Vagina (tissue), 2 donors: ENCODE data around the gene PRDM7.

ENCODE experiments used
- POLR2A ChIP-seq, 2 donors: fragments of 450-650 bp; IDR thresholded peaks; one replicate each; pipeline ENCODE4 v1.6.1; 2017; ENCODE audit warnings: antibody characterized with exemption in 2 of 2, mild to moderate bottlenecking in 2 of 2, moderate library complexity in 2 of 2
- TF ChIP-seq, protein P1 (sequence below), 3 experiments: fragments of 450-650 bp in 2 of 3; fragments of 200-600 bp in 1 of 3; sonication (generic) in 1 of 3; IDR thresholded peaks; one replicate each; pipeline ENCODE4 v1.5.1; 2017 to 2019; ENCODE audit warnings: antibody characterized with exemption in 3 of 3, mild to moderate bottlenecking in 2 of 3, moderate library complexity in 2 of 3

DNA sequence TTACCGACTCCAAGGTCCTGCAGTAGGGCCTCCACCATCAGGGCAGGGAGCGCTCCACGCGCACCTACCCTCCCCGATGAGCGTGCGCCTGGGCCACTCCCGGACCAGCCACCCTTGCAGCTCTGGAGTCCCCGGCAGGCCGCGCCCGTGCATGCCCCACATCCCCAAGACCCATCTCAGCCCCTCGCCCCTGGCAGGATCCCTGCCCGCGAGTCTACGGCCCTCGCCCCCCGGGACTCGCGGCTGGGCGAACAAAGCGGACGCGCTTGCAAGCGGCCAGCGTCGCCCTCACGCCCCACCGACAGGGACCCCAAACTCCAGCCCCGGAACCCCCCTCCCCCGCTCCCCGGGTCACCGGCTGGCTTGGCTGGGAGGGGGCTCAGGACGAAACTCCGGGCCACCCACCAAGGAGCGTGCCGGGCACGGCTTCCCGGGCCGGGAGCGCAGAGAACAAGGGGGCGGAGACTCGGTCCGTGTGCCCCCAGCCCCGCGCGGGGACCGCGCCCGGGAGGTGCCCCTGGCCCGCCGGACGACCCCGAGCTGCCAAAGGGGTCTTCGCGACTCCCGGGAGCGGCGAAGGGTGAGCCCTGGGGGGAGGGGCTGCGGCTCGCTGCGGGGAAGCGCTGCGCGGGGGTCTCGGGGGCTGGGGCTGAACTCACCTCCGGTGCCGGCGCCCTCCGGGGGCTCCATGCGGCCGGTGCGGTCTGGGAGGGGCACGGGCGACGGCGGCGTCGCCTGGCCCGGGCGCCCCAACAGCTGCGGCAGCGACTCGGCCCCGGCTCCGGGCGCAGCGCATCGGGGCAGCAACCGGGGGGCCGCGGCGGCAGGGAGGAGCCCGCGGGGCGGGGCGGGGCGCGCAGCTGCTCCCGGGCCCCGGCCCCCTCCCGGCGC, 58.2 kb downstream of the PRDM7 start, which contains the start of gene DBNDD1:
- TF ChIP-seq, protein P1, sequence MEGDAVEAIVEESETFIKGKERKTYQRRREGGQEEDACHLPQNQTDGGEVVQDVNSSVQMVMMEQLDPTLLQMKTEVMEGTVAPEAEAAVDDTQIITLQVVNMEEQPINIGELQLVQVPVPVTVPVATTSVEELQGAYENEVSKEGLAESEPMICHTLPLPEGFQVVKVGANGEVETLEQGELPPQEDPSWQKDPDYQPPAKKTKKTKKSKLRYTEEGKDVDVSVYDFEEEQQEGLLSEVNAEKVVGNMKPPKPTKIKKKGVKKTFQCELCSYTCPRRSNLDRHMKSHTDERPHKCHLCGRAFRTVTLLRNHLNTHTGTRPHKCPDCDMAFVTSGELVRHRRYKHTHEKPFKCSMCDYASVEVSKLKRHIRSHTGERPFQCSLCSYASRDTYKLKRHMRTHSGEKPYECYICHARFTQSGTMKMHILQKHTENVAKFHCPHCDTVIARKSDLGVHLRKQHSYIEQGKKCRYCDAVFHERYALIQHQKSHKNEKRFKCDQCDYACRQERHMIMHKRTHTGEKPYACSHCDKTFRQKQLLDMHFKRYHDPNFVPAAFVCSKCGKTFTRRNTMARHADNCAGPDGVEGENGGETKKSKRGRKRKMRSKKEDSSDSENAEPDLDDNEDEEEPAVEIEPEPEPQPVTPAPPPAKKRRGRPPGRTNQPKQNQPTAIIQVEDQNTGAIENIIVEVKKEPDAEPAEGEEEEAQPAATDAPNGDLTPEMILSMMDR (IDR thresholded peaks at IDR 0.05), result no peak
- no peak for TF ChIP-seq POLR2A (IDR thresholded peaks at IDR 0.05)
